K562 (cell line): ENCODE data around the gene FOXD3. TPM values are rescaled to one million over a fixed set of nuclear protein-coding genes. Genes with fewer than 3 reads are reported as not detected.

ENCODE experiments used
- ARID2 ChIP-seq: fragments of 450-650 bp; IDR thresholded peaks from 2 replicates; pipeline ENCODE4 v1.6.1; 2017; ENCODE audit warnings: antibody characterized with exemption, mild to moderate bottlenecking
- CBFA2T2 ChIP-seq: fragments of 450-650 bp; conservative IDR thresholded peaks from 2 replicates; pipeline ENCODE4 v1.6.1; 2017; ENCODE audit warnings: mild to moderate bottlenecking
- FOXO4 ChIP-seq: fragments of 450-650 bp; formaldehyde crosslinking; IDR thresholded peaks from 2 replicates; pipeline ENCODE4 v1.4.0; 2020; ENCODE audit warnings: mild to moderate bottlenecking, moderate library complexity
- HIVEP1 ChIP-seq: fragments of 250-450 bp; sonication (Bioruptor Pico); IDR thresholded peaks from 2 replicates; pipeline ENCODE4 v1.4.0; 2020; ENCODE audit warnings: mild to moderate bottlenecking
- HNRNPH1 ChIP-seq: fragments of 200-400 bp; formaldehyde crosslinking; optimal IDR thresholded peaks from 2 replicates; pipeline ENCODE3; 2017; ENCODE audit warnings: low read depth, mild to moderate bottlenecking, low read length, moderate library complexity
- IFI16 ChIP-seq: fragments of 250-450 bp; sonication (Bioruptor Pico); IDR thresholded peaks from 2 replicates; pipeline ENCODE4 v2.1.2; 2022; ENCODE audit warnings: mild to moderate bottlenecking, inconsistent platforms
- IRF1 ChIP-seq: sonication (generic); formaldehyde crosslinking; IDR thresholded peaks from 2 replicates; pipeline ENCODE4 v1.8.0; 2022; ENCODE audit warnings: missing genetic modification reagents, mild to moderate bottlenecking, borderline replicate concordance
- KHSRP ChIP-seq: fragments of 450-650 bp; IDR thresholded peaks from 2 replicates; pipeline ENCODE4 v1.6.1; 2017
- RFX5 ChIP-seq: IDR thresholded peaks from 2 replicates; pipeline ENCODE4 v1.6.1; 2011; ENCODE audit warnings: low read depth, mild to moderate bottlenecking, improper control_type of control experiment, low read length
- SIN3A ChIP-seq, 2 experiments: fragments of 150-350 bp in 1 of 2; IDR thresholded peaks; 2 replicates each; pipeline ENCODE4 v1.6.1; 2011 to 2016; ENCODE audit warnings: borderline replicate concordance in 2 of 2, low read depth in 2 of 2, low read length in 2 of 2, mild to moderate bottlenecking in 2 of 2, moderate library complexity in 2 of 2; ENCODE audit not compliant: control insufficient read depth in 1 of 2
- SIN3B ChIP-seq: fragments of 450-650 bp; IDR thresholded peaks from 2 replicates; pipeline ENCODE4 v1.6.1; 2017; ENCODE audit warnings: low read depth, mild to moderate bottlenecking, moderate library complexity
- SRF ChIP-seq, 2 experiments: fragments of 250-450, 450-650 bp in 1 of 2; sonication (Bioruptor Pico) in 1 of 2; sonication (generic) in 1 of 2; formaldehyde crosslinking; IDR thresholded peaks; 2 replicates each; pipeline versions ENCODE4 v1.5.0 to v1.5.1; 2020 to 2022; ENCODE audit warnings: mild to moderate bottlenecking in 1 of 2, missing genetic modification reagents in 1 of 2
- SRSF3 ChIP-seq: fragments of 200-400 bp; formaldehyde crosslinking; IDR thresholded peaks from 2 replicates; pipeline ENCODE4 v1.6.1; 2016; ENCODE audit warnings: mild to moderate bottlenecking, low read length, moderate library complexity; ENCODE audit not compliant: insufficient read depth
- TCF7L2 ChIP-seq: fragments of 150-350 bp; IDR thresholded peaks from 2 replicates; pipeline ENCODE4 v1.6.1; 2016; ENCODE audit warnings: low read depth, mild to moderate bottlenecking, low read length, moderate library complexity
- ZNF239 ChIP-seq: fragments of 250-450 bp; sonication (Bioruptor Pico); IDR thresholded peaks from 2 replicates; pipeline ENCODE4 v1.4.0; 2020; ENCODE audit warnings: mild to moderate bottlenecking
- ZNF384 ChIP-seq: IDR thresholded peaks from 2 replicates; pipeline ENCODE4 v1.6.1; 2012; ENCODE audit warnings: low read depth, low read length, improper control_type of control experiment
- ZNF444 ChIP-seq: fragments of 250-450 bp; sonication (Bioruptor Pico); IDR thresholded peaks from 2 replicates; pipeline ENCODE4 v1.4.0; 2020; ENCODE audit warnings: mild to moderate bottlenecking, moderate library complexity
- ZNF583 ChIP-seq: fragments of 250-450 bp; sonication (Bioruptor Pico); IDR thresholded peaks from 2 replicates; pipeline ENCODE4 v1.4.0; 2020
- polyA plus RNA-seq, 8 experiments: library from polyadenylated mRNA; depleted of rRNA in 4 of 8; stranded (reverse) in 5 of 8; unstranded in 3 of 8; fragments of >200 nt; fragmentation: Nextera tagmentation in 2 of 8; fragmentation: Illumina TruSeq in 1 of 8; extraction: Ambion mirVana in 2 of 8; extraction: Trizol in 1 of 8; gene quantifications; 2 replicates each; pipeline versions ENCODE4 v1.2.1 to v1.2.3, GENCODE V29; 2011 to 2014; ENCODE audit warnings: inconsistent platforms in 1 of 8, missing spikeins in 1 of 8
- total RNA-seq, 7 experiments: library from RNA; depleted of rRNA in 6 of 7; stranded (reverse); fragments of >200 nt in 6 of 7; fragmentation: Illumina TruSeq in 2 of 7; extraction: Trizol in 2 of 7; gene quantifications; 2 replicates each; pipeline versions ENCODE4 v1.2.1 to v1.2.3, GENCODE V29; 2011 to 2021; ENCODE audit warnings: low replicate concordance in 1 of 7
- TF ChIP-seq, protein P1 (sequence below): IDR thresholded peaks from 3 replicates; pipeline ENCODE4 v1.6.1; 2011; ENCODE audit warnings: borderline replicate concordance, mild to moderate bottlenecking; ENCODE audit not compliant: insufficient read length, insufficient read depth
- TF ChIP-seq, protein P2 (sequence below): conservative IDR thresholded peaks from 2 replicates; pipeline ENCODE4 v1.6.1; 2011; ENCODE audit warnings: low read depth, mild to moderate bottlenecking, low read length; ENCODE audit not compliant: control insufficient read depth
- TF ChIP-seq, protein P3 (sequence below): fragments of 200-400 bp; formaldehyde crosslinking; IDR thresholded peaks from 2 replicates; pipeline ENCODE4 v1.6.1; 2017; ENCODE audit warnings: mild to moderate bottlenecking, low read depth, low read length, moderate library complexity

Gene FOXD3
- total and polyA plus RNA-seq, 9 of the 15 experiments (the other 6 are each of a cell fraction or from before 2014, with no cell fraction given), result 0.06 to 0.45 (median 0.10) TPM; not detected in 2

DNA sequence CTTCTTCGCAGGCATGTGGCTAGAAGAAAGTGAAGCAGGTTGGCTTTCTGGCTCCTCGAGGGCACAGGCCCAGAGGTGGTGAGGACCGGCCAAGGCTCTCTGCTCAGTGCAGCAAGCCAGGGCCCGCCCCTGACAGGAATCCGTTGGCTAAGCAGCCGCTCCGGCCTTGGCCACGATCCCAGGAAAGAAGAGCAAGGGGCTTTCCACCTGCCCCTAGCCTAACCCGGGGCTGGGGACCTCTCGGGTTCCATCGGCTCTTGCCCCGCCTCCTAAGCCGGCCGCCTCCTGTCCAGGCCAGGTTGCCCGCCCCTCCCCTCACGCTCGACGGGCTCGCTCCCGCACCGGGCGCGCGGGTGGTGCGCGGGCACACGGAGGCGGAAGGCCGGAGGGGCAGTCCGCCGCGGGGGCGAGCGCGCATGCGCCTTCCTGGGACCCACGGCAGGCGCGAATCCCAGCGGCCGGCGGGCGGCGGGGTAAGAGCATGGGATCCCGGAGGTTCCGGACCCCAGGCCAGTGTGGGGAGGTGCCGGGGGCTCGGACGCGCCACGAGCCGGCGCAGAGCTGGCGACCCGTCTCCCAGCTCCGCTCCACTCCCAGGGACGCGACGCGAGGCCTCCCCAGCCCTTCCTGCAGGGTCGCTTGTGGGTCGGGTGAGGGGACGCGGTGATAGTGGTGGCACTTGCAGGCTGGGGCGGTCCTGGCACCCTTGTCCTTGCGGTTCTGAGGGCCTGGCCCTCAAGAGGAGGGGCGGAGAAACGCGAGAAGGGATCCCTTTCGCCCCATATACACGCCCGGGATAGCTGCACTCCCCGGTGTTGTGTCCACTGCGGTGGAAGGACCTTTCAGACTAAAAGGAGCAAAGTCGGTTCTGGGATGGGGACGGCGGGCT, 45.1 kb downstream of the FOXD3 start, which contains the start of gene ALG6 (continued):
- TF ChIP-seq, protein P1, sequence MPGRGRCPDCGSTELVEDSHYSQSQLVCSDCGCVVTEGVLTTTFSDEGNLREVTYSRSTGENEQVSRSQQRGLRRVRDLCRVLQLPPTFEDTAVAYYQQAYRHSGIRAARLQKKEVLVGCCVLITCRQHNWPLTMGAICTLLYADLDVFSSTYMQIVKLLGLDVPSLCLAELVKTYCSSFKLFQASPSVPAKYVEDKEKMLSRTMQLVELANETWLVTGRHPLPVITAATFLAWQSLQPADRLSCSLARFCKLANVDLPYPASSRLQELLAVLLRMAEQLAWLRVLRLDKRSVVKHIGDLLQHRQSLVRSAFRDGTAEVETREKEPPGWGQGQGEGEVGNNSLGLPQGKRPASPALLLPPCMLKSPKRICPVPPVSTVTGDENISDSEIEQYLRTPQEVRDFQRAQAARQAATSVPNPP, result no peak
- TF ChIP-seq, protein P2, sequence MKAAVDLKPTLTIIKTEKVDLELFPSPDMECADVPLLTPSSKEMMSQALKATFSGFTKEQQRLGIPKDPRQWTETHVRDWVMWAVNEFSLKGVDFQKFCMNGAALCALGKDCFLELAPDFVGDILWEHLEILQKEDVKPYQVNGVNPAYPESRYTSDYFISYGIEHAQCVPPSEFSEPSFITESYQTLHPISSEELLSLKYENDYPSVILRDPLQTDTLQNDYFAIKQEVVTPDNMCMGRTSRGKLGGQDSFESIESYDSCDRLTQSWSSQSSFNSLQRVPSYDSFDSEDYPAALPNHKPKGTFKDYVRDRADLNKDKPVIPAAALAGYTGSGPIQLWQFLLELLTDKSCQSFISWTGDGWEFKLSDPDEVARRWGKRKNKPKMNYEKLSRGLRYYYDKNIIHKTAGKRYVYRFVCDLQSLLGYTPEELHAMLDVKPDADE, result 0 out of 2 replicates have a peak, but pooled peaks have one; percentile 40
- TF ChIP-seq TCF7L2 (no peak), ZNF444 (no peak), IFI16 (CRISPR knock-in tag) (no peak), HIVEP1 (CRISPR knock-in tag) (0 out of 2 replicates have a peak, but pooled peaks have one; percentile 62), SIN3A (IDR thresholded peaks at IDR 0.05; ENCODE audit: borderline replicate concordance in 2 of 2, control insufficient read depth in 1 of 2, low read depth in 2 of 2, low read length in 2 of 2) (peak in 1 of 2 experiments; percentile 56; a peak in 1 of 4 replicates), ZNF583 (peak; percentile 78; the same call in 1 of the 2 replicates), ZNF384 (no peak), SRF (CRISPR knock-in tag; IDR thresholded peaks at IDR 0.05) (no peak), CBFA2T2 (no peak), FOXO4 (CRISPR knock-in tag) (no peak), KHSRP (no peak), SRSF3 (no peak), IRF1 (no peak), SIN3B (no peak), RFX5 (no peak), ARID2 (no peak), ZNF239 (no peak), HNRNPH1 (no peak)
- TF ChIP-seq, protein P3, sequence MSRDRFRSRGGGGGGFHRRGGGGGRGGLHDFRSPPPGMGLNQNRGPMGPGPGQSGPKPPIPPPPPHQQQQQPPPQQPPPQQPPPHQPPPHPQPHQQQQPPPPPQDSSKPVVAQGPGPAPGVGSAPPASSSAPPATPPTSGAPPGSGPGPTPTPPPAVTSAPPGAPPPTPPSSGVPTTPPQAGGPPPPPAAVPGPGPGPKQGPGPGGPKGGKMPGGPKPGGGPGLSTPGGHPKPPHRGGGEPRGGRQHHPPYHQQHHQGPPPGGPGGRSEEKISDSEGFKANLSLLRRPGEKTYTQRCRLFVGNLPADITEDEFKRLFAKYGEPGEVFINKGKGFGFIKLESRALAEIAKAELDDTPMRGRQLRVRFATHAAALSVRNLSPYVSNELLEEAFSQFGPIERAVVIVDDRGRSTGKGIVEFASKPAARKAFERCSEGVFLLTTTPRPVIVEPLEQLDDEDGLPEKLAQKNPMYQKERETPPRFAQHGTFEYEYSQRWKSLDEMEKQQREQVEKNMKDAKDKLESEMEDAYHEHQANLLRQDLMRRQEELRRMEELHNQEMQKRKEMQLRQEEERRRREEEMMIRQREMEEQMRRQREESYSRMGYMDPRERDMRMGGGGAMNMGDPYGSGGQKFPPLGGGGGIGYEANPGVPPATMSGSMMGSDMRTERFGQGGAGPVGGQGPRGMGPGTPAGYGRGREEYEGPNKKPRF, result no peak
